Mononuclear cell (primary cell): ENCODE data around the gene F2RL1. TPM values are rescaled to one million over a fixed set of nuclear protein-coding genes. Genes with fewer than 3 reads are reported as not detected.

Source experiments
- total RNA-seq: library from RNA; depleted of rRNA; stranded (reverse); fragments of >200 nt; gene quantifications from one replicate; pipeline ENCODE4 v1.2.3, GENCODE V29; 2012

Gene F2RL1
- total RNA-seq, 1 donor: 4.2 TPM

Other genes with a start within 250 kb of the F2RL1 start
- gene F2RL2, start 195.6 kb upstream of the F2RL1 start, total RNA-seq: 0.10 TPM
- 14.2 TPM for gene F2R, start 102.9 kb upstream of the F2RL1 start, total RNA-seq
- gene S100Z, start 31.0 kb downstream of the F2RL1 start, total RNA-seq: 5.6 TPM
- gene CRHBP, start 134.0 kb downstream of the F2RL1 start, total RNA-seq: not detected
- 15.2 TPM for gene AGGF1, start 211.4 kb downstream of the F2RL1 start, total RNA-seq